HG02840 (cell line): ENCODE data around the gene AMDHD1.

Experiments used
- ATAC-seq: cut with Tn5 transposase; IDR thresholded peaks from one replicate; pipeline ENCODE4 v1.9.1; 2021; ENCODE audit warnings: mild to moderate bottlenecking, moderate library complexity, moderate number of reproducible peaks; ENCODE audit not compliant: unreplicated experiment, low FRiP score

AMDHD1 gene, protein sequence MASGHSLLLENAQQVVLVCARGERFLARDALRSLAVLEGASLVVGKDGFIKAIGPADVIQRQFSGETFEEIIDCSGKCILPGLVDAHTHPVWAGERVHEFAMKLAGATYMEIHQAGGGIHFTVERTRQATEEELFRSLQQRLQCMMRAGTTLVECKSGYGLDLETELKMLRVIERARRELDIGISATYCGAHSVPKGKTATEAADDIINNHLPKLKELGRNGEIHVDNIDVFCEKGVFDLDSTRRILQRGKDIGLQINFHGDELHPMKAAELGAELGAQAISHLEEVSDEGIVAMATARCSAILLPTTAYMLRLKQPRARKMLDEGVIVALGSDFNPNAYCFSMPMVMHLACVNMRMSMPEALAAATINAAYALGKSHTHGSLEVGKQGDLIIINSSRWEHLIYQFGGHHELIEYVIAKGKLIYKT

DNA sequence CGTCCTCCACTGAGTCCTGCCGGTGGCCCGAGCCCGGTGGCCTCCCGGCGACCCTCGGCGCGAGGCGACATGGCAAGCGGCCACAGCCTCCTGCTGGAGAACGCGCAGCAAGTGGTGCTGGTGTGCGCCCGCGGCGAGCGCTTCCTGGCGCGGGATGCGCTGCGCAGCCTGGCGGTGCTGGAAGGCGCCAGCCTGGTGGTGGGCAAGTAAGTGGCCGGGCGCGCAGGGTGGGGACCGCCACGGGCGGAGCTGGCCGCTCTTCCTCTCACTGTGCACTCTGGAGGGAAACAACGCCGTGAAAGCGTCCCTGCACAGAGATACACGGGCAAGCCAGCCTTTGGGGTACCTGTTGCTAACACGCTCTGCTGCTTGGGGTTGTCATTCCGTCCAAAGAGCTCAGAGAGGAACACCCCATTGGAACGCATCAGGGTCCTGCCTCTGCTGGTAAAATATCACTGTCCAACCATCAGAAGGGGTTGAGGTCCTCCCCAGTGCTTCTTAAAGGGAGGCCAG lies at the start of gene AMDHD1:
AMDHD1 (plus strand) TSS at position 2 of the 513 bp plus-strand sequence; CDS start at position 70, 68 bp downstream.
- peak; percentile 41 for ATAC-seq

DNA sequence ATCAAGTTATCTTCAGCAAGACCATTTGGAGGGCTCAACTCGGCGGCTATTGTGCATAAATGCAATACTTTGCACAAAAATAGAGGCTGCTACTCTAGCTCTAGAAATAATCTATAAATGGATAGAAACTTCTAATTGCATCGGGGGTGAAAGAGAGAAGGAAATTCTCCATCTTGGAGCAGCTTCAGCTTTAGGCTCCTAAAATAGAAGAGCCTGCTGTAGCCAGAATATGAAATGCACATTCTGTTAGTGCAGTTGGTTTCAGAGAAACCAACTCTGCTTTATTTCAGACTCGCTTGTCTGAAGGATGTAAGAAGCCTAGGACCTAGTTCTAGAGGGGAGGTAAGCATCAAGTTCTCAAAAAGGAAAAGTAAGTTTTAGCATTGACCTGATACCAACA lies 46.3 kb upstream of the AMDHD1 start:
- no peak for ATAC-seq

DNA sequence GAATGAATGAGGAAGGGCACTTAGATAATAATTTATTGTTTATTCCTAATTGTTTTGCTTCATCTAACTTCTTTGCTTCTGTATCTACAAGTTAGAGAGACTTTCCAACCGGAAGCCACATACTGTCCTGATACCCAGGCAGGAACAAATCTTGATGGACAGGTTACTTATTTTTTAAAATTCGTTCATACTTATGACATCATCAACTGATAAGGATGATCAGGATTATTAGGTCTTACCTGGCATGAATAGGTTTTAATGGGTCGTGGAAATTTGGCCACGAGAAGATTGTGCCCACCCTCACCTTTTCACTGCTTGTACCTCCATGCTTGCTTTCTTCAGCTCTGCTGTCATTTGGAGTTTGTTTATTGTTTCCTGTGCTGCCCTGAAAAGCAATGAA lies 45.0 kb upstream of the AMDHD1 start:
- no peak for ATAC-seq

DNA sequence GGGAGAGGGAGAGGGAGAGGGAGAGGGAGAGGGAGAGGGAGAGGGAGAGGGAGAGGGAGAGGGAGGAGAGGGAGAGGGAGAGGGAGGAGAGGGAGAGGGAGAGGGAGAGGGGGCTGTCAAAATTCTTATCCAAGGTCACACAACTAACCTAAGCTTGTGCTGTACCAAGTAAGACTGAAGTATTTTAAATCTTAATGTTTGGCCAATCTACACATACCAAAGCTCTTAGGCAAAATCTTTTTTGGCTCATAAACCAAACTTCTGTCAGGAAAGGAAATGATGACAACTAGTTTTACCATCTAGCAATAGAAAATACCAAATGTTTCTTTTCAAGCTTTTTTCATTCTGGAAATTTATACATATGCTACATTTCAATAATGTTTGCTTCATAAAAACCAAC lies 34.6 kb upstream of the AMDHD1 start:
- no peak for ATAC-seq

DNA sequence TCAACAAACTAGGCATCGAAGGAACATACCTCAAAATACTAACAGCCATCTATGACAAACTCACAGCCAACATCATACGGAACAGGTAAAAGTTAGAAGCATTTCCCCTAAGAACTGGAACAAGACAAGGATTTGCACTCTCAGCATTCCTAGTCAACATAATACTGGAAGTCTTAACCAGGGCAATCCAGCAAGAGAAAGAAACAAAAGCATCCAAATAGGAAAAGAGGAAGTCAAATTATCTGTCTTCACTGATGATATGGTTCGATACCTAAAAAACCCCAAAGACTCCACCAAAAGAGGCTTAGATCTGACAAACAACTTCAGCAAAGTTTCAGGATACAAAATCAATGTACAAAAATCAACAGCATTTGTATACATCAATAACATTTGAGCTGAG lies 33.3 kb upstream of the AMDHD1 start:
- ATAC-seq = no peak

DNA sequence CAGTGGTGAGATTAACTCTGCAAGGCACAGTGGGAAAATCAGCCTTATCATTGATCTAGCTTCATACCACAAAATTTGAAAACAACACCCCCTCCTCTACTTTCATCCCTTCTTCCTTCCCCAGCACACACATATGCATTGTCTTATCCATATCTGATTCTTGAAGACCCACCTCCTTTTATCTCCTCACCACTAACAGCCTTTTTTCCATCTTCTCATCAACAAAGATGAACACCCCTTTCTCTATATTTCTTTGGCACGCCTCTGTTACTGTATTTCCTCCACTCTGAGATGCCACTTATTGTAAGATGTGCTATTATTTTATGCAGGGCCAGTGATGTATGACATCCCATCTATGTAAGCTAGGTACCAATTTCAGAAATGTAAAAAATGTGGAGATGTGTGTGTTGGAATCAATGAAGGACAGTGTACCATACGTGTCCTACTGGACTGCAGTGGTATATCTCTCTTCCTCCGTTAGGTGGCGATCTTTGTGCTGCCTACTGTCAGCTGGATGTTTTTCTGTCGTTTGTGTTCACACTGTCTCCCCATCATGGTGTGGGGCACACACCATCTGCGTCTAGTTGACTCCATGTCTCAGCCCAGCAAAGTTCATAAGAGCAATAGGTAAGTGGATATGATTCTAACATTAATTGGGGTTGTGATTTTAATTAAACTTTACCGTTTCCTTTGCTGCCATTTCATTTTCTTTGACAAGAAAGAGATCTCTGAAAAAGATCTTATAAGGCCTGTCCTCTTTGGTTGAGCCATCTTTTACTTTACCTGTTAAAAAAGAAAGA lies 24.7 kb upstream of the AMDHD1 start:
- no peak for ATAC-seq

DNA sequence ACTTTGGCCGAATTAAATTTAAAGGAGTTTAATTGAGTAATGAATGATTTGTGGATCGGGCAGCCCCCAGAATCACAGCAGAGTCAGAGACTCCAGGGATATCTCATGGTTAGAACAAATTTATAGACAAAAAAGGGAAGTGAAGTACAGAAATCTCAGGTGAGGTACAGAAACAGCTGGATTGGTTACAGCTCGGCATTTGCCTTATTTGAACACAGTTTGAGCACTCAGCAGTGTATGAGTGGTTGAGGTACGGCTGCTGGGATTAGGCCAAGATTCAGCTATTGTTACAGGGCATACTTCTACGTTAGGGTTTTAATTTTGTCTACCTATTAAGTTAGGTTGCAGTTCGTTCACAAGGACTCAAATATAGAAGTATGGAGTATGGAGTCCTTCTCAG lies 24.0 kb upstream of the AMDHD1 start:
- ATAC-seq = no peak

DNA sequence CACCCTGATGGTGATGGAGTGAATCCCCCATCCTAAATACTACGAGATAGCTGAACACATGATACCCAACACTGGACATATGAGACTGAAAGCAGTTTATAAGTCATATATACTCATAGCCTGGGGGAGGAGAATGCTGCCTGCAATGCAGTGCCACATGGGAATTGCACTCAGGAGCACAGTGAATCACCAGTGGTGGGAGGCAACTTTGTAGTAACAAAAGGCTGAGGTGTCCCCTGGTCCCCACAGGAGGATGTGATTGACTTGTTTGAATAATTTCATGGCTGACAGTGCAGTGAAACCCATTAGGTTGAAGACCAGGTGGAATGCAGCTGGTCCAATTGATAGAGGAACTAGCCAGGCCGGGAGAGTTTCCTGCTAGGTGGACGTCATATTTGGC lies 20.9 kb upstream of the AMDHD1 start:
- no peak for ATAC-seq

DNA sequence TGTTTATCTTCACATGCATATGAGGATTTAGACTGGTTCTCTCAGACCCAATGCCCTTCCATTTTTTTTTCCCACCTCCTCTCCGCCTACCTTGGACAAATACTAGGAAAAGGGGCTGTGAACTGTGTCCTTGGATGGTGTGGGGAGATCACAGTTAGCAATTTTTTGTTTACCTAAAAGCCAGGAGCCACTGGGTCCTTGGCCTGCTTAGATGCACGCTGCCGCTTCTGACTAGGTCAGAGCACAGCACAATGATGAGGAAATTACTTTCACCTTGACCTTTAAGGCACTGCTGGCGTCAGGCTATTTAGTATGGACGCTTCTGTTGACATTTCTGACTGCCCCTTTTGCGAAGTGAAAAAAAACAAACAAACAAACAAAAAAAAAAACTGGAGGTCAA lies 2.6 kb upstream of the AMDHD1 start:
- no peak for ATAC-seq

DNA sequence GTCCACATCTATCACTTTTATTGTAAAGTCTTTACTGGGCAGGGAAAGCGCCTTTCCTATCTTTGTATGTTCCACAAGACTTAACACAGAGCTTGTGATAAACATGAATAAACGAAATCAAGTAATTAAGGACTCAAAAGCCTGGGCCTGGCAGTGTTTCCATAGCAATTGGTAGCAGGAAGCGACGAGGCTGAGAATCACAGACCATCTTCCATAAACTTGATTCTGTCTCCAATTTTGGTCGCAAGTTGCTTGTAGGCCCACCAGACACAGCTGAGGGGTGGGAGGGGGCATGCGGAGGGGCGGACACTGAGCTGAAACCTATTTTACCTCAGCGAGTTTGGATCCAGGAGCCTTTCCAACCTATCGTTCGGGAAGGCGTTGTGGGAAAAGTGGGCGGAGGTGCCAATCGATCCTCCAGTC lies 1.0 kb upstream of the AMDHD1 start:
- no peak for ATAC-seq

DNA sequence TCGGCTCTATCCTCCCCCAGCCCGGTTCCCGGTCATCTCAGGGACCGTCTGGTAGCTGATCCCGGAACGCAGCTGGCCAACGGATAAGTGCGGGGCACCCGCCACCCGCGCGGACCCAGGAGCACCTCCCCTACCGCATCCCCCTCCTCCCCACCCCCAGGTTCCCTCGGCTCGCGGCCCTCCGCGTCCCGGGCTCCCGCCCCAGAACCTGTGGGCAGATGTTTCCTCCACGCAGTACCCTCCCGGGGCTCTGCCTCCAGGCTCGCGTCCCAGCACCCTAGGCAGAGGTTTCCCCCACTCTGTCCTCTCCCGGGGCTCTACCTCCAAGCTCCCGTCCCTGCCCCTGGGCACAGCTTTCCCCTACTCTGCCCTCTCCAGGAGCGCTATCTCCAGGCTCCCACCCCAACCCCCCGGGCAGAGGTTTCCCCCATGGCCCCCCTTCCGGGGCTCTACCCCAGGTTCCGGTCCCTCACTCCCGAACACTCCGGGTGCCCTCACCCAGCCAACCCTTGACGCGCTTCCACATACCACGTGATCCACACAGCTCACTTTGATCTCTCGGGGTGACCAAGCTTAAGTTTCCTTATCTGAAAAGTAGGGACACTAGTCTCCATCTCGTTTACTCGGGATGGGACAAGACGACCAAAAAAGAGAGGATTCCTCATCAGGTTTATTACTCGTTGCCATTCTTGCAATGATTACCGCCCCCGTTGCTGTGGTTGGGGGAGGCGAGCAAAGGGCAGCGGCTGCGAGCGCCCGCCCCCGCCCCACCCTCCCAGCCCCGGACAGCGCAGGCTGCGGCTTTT lies 404 bp upstream of the AMDHD1 start, which contains the start of gene CCDC38:
CCDC38 (minus strand) TSS at position 91 of the 806 bp plus-strand sequence. CDS start 6,105 bp downstream, outside the sequence.
- ATAC-seq = peak; percentile 97

DNA sequence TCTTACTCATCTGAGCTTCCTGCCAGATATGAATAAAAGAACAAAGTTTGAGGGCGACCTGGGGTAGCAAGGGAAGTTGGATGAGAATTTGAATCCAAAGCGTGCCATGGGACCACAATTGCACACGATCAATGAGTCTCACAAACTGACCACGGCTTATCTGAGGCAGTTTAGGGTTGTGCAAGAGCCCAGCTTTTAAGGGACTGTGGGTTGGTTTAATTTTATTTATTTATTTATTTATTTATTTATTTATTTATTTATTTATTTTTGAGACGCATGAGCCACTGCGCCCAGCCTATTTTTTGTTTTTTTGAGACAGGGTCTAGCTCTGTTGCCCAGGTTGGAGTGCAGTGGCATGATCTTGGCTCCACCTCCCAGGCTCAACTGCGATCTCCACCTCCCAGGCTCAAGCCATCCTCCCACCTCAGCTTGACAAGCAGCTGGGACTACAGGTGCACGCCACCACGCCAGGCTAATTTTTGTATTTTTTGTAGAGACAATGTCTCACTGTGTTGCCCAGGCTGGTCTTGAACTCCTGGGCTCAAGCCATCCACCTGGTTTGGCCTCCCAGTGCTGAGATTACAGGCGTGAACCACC lies 1.1 kb downstream of the AMDHD1 start:
- ATAC-seq = no peak

DNA sequence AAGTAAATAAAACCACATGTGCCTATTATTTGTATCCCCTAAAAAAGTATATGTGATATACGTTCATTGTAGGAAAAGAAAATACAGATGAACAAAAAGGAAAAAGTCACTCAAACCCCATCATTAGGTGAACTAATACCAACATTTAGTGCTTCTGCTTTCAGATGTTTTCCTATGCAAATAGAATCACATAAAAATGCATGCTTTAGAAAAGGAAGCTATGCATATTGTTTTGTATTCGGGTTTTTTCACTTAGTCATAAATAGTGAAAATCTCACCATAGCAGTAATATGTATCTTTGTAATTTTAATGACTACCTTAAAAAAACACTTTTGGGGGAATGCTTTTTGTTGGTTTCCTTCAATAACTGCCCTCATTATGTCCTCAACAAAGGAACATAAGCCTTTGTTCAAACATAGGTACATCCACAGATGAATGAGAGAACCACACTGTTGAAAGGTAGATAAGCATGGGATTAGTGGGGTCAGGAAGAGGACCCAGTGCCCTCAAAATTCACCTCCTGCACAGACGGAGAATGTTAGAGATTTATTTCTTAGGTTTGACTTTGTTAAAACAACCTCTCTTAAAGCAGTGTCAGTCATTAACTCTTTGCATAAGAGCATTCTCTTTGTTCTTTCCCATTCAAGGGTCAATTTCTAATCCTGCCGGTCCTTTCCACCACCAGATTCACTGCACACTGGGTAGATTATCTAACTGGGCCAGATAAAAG lies 6.5 kb downstream of the AMDHD1 start:
- no peak for ATAC-seq

DNA sequence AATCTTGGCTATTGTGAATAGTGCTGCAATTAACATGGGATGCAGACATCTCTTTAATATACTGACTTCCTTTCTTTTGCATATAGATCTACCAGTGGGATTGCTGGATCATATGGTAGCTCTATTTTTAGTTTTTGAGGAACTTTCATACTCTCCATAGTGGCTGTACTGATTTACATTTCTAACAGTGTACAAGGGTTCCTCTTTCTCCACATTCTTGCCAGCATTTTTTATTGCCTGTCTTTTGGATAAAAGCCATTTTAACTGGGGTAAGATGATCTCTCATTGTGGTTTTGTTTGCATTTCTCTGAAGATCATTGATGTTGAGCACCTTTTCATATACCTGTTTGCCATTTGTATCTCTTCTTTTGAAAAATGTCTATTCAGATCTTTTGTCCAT lies 8.4 kb downstream of the AMDHD1 start:
- ATAC-seq = no peak

DNA sequence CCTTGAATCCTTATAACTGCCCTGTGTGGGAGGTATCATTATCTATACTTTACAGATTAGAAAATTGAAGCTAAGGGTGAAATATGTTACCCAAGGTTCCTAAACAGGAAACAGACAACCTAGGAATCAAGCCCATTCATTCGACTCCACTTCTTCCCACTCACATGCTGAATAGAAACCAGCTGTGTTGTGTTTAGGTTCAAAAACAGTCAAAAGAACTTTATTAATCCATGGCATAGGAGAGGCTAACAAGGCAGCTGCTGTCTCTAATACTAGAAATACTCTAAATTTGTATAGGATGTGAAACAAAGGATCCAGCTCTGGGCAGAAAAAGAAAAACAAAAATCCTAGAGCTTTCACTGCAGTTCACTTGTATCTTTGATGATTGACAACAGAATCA lies 9.9 kb downstream of the AMDHD1 start:
- ATAC-seq = no peak

DNA sequence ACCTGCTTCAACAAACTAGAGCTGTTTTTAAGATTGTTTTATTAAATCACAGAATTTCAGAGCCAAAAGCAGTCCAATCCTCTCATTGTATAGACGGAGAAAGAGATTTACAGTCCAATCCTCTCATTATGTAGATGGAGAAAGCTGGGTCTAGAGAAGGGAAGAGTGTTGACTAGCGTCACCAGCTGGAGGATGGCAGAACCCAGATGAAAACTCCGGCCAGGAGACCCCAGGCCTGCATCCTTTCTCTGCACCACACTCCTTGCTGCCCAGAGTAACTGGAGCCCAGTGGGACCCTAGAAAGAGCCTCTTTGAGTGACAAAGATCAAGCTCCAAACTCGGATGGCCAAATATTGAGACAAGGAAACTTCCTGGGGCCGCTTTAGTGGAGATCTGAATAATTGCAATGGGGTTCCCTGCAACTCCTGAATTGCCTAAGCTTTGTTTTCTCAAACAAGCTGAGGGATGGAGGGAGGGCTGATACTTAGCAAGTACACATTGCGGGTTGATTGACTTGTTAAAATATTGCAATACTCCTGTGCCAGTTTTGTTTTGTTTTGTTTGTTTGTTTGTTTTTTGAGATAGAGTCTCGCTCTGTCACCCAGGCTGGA lies 12.5 kb downstream of the AMDHD1 start:
- no peak for ATAC-seq

DNA sequence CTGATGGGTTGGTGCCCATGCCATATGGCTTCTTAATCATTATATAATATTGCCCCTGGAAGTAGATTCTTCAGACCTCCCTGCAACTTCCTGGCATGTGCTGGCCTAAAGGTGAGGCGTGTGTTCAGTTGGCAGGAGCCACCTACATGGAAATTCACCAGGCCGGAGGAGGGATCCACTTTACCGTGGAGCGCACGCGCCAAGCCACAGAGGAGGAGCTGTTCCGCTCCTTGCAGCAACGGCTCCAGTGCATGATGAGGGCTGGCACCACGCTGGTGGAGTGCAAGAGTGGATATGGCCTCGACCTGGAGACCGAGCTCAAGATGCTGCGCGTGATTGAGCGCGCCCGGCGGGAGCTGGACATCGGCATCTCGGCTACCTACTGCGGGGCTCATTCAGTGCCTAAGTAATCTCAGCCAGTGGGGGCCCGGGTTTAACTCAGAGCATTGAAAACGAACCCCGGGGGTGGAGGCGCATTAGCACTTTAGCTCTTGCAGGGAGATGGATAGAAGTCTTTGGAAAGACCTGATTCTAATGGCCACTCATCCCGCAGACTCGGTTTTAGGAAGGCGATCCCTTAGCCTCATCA lies 13.5 kb downstream of the AMDHD1 start:
- no peak for ATAC-seq

DNA sequence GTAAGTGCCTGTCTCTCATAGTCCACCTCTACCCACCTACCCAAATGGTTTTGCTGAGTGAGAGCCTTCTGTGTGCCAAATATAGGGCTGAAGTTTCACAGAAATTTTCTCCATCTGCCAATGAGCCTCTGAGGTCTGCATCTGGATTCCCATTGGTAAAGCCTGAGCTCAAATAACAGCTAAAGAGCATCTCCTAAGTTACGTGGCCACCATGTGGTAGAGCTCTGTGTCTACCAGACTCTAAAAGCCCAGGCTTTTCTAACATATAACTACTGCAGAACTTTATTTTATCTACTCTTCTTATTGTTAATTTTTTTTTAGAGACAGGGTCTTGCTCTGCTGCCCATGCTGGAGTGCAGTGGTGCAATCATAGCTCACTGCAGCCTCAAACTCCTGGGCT lies 16.0 kb downstream of the AMDHD1 start:
- no peak for ATAC-seq

DNA sequence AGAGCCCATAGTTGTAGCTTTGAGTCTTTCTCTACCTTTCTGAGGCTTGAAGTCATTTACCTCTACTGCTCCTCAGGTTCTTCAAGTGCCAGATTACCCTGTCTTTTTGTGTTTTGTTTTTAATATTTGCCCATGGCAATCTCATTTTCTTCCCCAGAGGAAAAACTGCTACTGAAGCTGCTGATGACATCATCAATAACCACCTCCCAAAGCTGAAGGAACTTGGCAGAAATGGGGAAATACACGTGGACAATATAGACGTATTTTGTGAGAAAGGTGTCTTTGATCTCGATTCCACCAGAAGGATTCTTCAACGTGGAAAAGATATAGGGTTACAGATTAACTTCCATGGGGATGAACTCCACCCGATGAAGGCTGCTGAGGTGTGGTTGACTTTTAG lies 17.1 kb downstream of the AMDHD1 start:
- no peak for ATAC-seq
